Liver (tissue), 9 donors: ENCODE data around the gene AFP. TPM values are rescaled to one million over a fixed set of nuclear protein-coding genes. Genes with fewer than 3 reads are reported as not detected.

Experiments used
- DNase-seq: peaks from one replicate; pipeline ENCODE4 v3.0.0-alpha.2; 2017; ENCODE audit warnings: low spot score
- H3K27ac ChIP-seq, 2 donors: one replicate each; pipeline ENCODE4 v1.7.0; 2013; ENCODE audit warnings: inconsistent platforms in 2 of 2, low read length in 2 of 2, control low read depth in 1 of 2, low read depth in 1 of 2, mild to moderate bottlenecking in 1 of 2
- H3K27me3 ChIP-seq, 4 donors: one replicate each; pipeline versions ENCODE4 v1.6.1 to v1.7.0; 2013; ENCODE audit warnings: low read length in 3 of 4, inconsistent platforms in 1 of 4, mild to moderate bottlenecking in 1 of 4, moderate library complexity in 1 of 4; ENCODE audit not compliant: control insufficient read depth in 4 of 4, insufficient read depth in 4 of 4
- H3K36me3 ChIP-seq, 4 donors: one replicate each; pipeline versions ENCODE4 v1.6.1 to v1.7.0; 2013; ENCODE audit warnings: low read length in 3 of 4, mild to moderate bottlenecking in 3 of 4, low read depth in 1 of 4, moderate library complexity in 1 of 4; ENCODE audit not compliant: control insufficient read depth in 4 of 4, insufficient read depth in 3 of 4
- H3K4me1 ChIP-seq, 4 donors: one replicate each; pipeline versions ENCODE4 v1.6.1 to v1.7.0; 2013; ENCODE audit warnings: low read length in 3 of 4, mild to moderate bottlenecking in 3 of 4, moderate library complexity in 1 of 4; ENCODE audit not compliant: control insufficient read depth in 4 of 4, insufficient read depth in 4 of 4
- H3K4me3 ChIP-seq, 3 donors: one replicate each; pipeline versions ENCODE4 v1.6.1 to v1.7.0; 2013; ENCODE audit warnings: low read length in 3 of 3, control low read depth in 1 of 3, low read depth in 1 of 3, mild to moderate bottlenecking in 1 of 3
- H3K9ac ChIP-seq, 2 donors: one replicate each; pipeline ENCODE4 v1.7.0; 2013; ENCODE audit warnings: low read length in 2 of 2, mild to moderate bottlenecking in 2 of 2, moderate library complexity in 2 of 2, control low read depth in 1 of 2, low read depth in 1 of 2
- H3K9me3 ChIP-seq, 4 donors: one replicate each; pipeline versions ENCODE4 v1.6.1 to v1.7.0; 2013; ENCODE audit warnings: low read length in 3 of 4; ENCODE audit not compliant: control insufficient read depth in 4 of 4
- ATF3 ChIP-seq: IDR thresholded peaks from 2 replicates; pipeline ENCODE4 v1.6.1; 2016; ENCODE audit warnings: antibody characterized with exemption
- EGR1 ChIP-seq, 2 donors: IDR thresholded peaks; 2 replicates each; pipeline ENCODE4 v1.6.1; 2016 to 2018; ENCODE audit warnings: antibody characterized with exemption in 2 of 2, low read depth in 2 of 2
- FOXA1 ChIP-seq: IDR thresholded peaks from 2 replicates; pipeline ENCODE4 v1.6.1; 2016; ENCODE audit warnings: antibody characterized with exemption
- FOXA2 ChIP-seq: IDR thresholded peaks from 2 replicates; pipeline ENCODE4 v1.6.1; 2016; ENCODE audit warnings: antibody characterized with exemption
- GABPA ChIP-seq, 2 donors: IDR thresholded peaks in 1 of 2; conservative IDR thresholded peaks in 1 of 2; 2 replicates each; pipeline ENCODE4 v1.6.1; 2016; ENCODE audit warnings: antibody characterized with exemption in 2 of 2, mild to moderate bottlenecking in 1 of 2, moderate library complexity in 1 of 2
- HNF4A ChIP-seq, 2 donors: conservative IDR thresholded peaks; 2 replicates each; pipeline ENCODE4 v1.6.1; 2016; ENCODE audit warnings: antibody characterized with exemption in 2 of 2, mild to moderate bottlenecking in 2 of 2
- HNF4G ChIP-seq: IDR thresholded peaks from 2 replicates; pipeline ENCODE4 v1.6.1; 2016; ENCODE audit warnings: antibody characterized with exemption
- JUND ChIP-seq, 2 donors: IDR thresholded peaks; 2 replicates each; pipeline ENCODE4 v1.6.1; 2016; ENCODE audit warnings: antibody characterized with exemption in 2 of 2
- MAX ChIP-seq: IDR thresholded peaks from 2 replicates; pipeline ENCODE4 v1.6.1; 2016; ENCODE audit warnings: antibody characterized with exemption
- NR2F2 ChIP-seq: IDR thresholded peaks from 2 replicates; pipeline ENCODE4 v1.6.1; 2016; ENCODE audit warnings: antibody characterized with exemption
- RAD21 ChIP-seq, 2 donors: IDR thresholded peaks; 2 replicates each; pipeline ENCODE4 v1.6.1; 2016; ENCODE audit warnings: antibody characterized with exemption in 2 of 2, mild to moderate bottlenecking in 2 of 2
- REST ChIP-seq: IDR thresholded peaks from 2 replicates; pipeline ENCODE4 v1.6.1; 2016; ENCODE audit warnings: antibody characterized with exemption, mild to moderate bottlenecking
- RXRA ChIP-seq, 2 donors: IDR thresholded peaks; 2 replicates each; pipeline ENCODE4 v1.6.1; 2017 to 2018; ENCODE audit warnings: antibody characterized with exemption in 2 of 2, mild to moderate bottlenecking in 1 of 2
- SP1 ChIP-seq: IDR thresholded peaks from 2 replicates; pipeline ENCODE4 v1.6.1; 2018; ENCODE audit warnings: antibody characterized with exemption, mild to moderate bottlenecking
- TAF1 ChIP-seq: conservative IDR thresholded peaks from 2 replicates; pipeline ENCODE4 v1.6.1; 2016; ENCODE audit warnings: antibody characterized with exemption, mild to moderate bottlenecking
- YY1 ChIP-seq: IDR thresholded peaks from 2 replicates; pipeline ENCODE4 v1.6.1; 2016; ENCODE audit warnings: antibody characterized with exemption, mild to moderate bottlenecking
- ZBTB33 ChIP-seq: IDR thresholded peaks from 2 replicates; pipeline ENCODE4 v1.6.1; 2016; ENCODE audit warnings: antibody characterized with exemption
- WGBS: extraction: QIAGEN DNeasy Blood & Tissue Kit; methylation state at CpG from one replicate; pipeline ENCODE4 v1.1.7; 2013; 5-methylcytosine and 5-hydroxymethylcytosine counted together
- polyA plus RNA-seq, 2 donors: library from polyadenylated mRNA; stranded (reverse) in 1 of 2; unstranded in 1 of 2; fragments of 200-250 nt in 1 of 2; fragments of >200 nt in 1 of 2; fragmentation: Nextera tagmentation in 1 of 2; extraction: Ambion mirVana in 1 of 2; gene quantifications; one replicate each; pipeline versions ENCODE4 v1.2.1 to v1.2.3, GENCODE V29; 2013 to 2015
- total RNA-seq, 2 donors: library from RNA; depleted of rRNA; stranded (reverse); fragments of >200 nt; gene quantifications; one replicate each; pipeline ENCODE4 v1.2.3, GENCODE V29; 2014
- donor health status: healthy.
- donor health status: healthy.
- donor health status: healthy.
- donor health status: healthy.
- donor health status: healthy.

AFP gene
- total and polyA plus RNA-seq, 4 donors, result 1.0 to 3,875 (median 5.7) TPM

- H3K4me3 ChIP-seq, result no peak overlapping the region
- H3K9me3 ChIP-seq, result no peaks in the 10 kb centered on the region
- TF ChIP-seq HNF4A (conservative IDR thresholded peaks at IDR 0.05) (no peak), REST (no peak), FOXA1 (no peak), MAX (no peak), JUND (IDR thresholded peaks at IDR 0.05) (peak in 1 of 2 donors; percentile 42)
- DNase-seq, result no peak
- H3K27me3 ChIP-seq, result no peaks in the 10 kb centered on the region
- H3K4me1 ChIP-seq, result no peaks in the 10 kb centered on the region
- 39% methylated on average over 4 of the region's 4 CpGs for WGBS
- no peak overlapping the region for H3K9ac ChIP-seq
- H3K27ac ChIP-seq, result no peak overlapping the region
- H3K36me3 ChIP-seq, result peaks cover 4 to 41% (median 30%) of the 10 kb centered on the region in 4 donors
Measured at GRCh38 chr4:73422458-73422752, 13.6 kb upstream of the AFP start.

GRCh38 chr4:73423184-73423583 is 12.8 kb upstream of the AFP start:
- TF ChIP-seq JUND (IDR thresholded peaks at IDR 0.05) (peak in 1 of 2 donors; percentile 86), HNF4G (no peak)
- H3K36me3 ChIP-seq, result peaks cover 2 to 34% (median 26%) of the 10 kb centered on the region in 4 donors
- H3K9me3 ChIP-seq, result no peaks in the 10 kb centered on the region
- H3K27ac ChIP-seq, result no peak overlapping the region
- H3K4me3 ChIP-seq, result no peak overlapping the region
- DNase-seq, result no peak
- no peaks in the 10 kb centered on the region for H3K4me1 ChIP-seq
- no peak overlapping the region for H3K9ac ChIP-seq
- no peaks in the 10 kb centered on the region for H3K27me3 ChIP-seq

- no peak overlapping the region for H3K9ac ChIP-seq
- peaks cover 3 to 12% (median 8%) of the 10 kb centered on the region in 4 donors for H3K4me1 ChIP-seq
- no peak overlapping the region for H3K27ac ChIP-seq
- 84% methylated on average over 3 of the region's 3 CpGs for WGBS
- DNase-seq, result no peak
- no peaks in the 10 kb centered on the region for H3K9me3 ChIP-seq
- H3K27me3 ChIP-seq, result no peaks in the 10 kb centered on the region
- no peak overlapping the region for H3K4me3 ChIP-seq
- TF ChIP-seq TAF1, result no peak
- TF ChIP-seq RAD21 (IDR thresholded peaks at IDR 0.05), result no peak
- TF ChIP-seq EGR1 (IDR thresholded peaks at IDR 0.05; ENCODE audit: low read depth in 2 of 2), result no peak
- TF ChIP-seq ZBTB33, result no peak
- no peak for TF ChIP-seq REST
- TF ChIP-seq JUND (IDR thresholded peaks at IDR 0.05), result no peak
- no peak for TF ChIP-seq HNF4A (conservative IDR thresholded peaks at IDR 0.05)
- no peak for TF ChIP-seq NR2F2
- no peak for TF ChIP-seq FOXA2
- TF ChIP-seq FOXA1, result no peak
- no peak for TF ChIP-seq HNF4G
- no peak for TF ChIP-seq ATF3
- no peak for TF ChIP-seq GABPA (IDR thresholded peaks at IDR 0.05 in 1 of 2, conservative IDR thresholded peaks at IDR 0.05 in 1 of 2)
- TF ChIP-seq YY1, result no peak
- TF ChIP-seq SP1, result no peak
- no peak for TF ChIP-seq RXRA (IDR thresholded peaks at IDR 0.05)
- H3K36me3 ChIP-seq, result peaks cover 0 to under 1% (median 0%) of the 10 kb centered on the region in 4 donors
Measured at GRCh38 chr4:73426666-73427065, 9.4 kb upstream of the AFP start.
